ENCODE results near the gene ADAM22.
"Not testable (repeated sequence)": the region's sequence is repeated elsewhere in the genome, so short reads cannot be mapped to it uniquely, and the experiment has no call there.

ADAM22 gene

GRCh38 chr7:88111954-88112471, 178.0 kb downstream of the ADAM22 start:
- DNase-seq = no peak

GRCh38 chr7:88115258-88115796, 181.3 kb downstream of the ADAM22 start:
- no peak for DNase-seq

GRCh38 chr7:88115816-88116215, 181.8 kb downstream of the ADAM22 start:
- DNase-seq = no peak

- no peak for DNase-seq
These were observed 182.3 kb downstream of the ADAM22 start for GRCh38 chr7:88116235-88116795.

- no peak for DNase-seq
These were observed 183.3 kb downstream of the ADAM22 start for GRCh38 chr7:88117325-88117724.

- DNase-seq = no peak
These were observed 187.3 kb downstream of the ADAM22 start for GRCh38 chr7:88121335-88121734.

- no peak for DNase-seq
These were observed 193.7 kb downstream of the ADAM22 start for GRCh38 chr7:88127637-88128290.

GRCh38 chr7:88132725-88133124, 198.7 kb downstream of the ADAM22 start:
- no peak for DNase-seq

- no peak for DNase-seq
These were observed 206.9 kb downstream of the ADAM22 start for GRCh38 chr7:88140947-88141346.

- DNase-seq = no peak
These were observed 207.4 kb downstream of the ADAM22 start for GRCh38 chr7:88141479-88141878.

GRCh38 chr7:88141953-88142352, 207.9 kb downstream of the ADAM22 start:
- DNase-seq = no peak

GRCh38 chr7:88146616-88147015, 212.6 kb downstream of the ADAM22 start:
- DNase-seq = no peak

- DNase-seq = no peak
These were observed 213.3 kb downstream of the ADAM22 start for GRCh38 chr7:88147341-88147740.

GRCh38 chr7:88147949-88148348, 213.9 kb downstream of the ADAM22 start:
- no peak for DNase-seq

- DNase-seq = no peak
These were observed 216.0 kb downstream of the ADAM22 start for GRCh38 chr7:88150033-88150432.

GRCh38 chr7:88151119-88151790, 217.2 kb downstream of the ADAM22 start:
- no peak for DNase-seq

- no peak for DNase-seq
These were observed 219.3 kb downstream of the ADAM22 start for GRCh38 chr7:88153378-88153777.

GRCh38 chr7:88155756-88156155, 221.7 kb downstream of the ADAM22 start:
- DNase-seq = no peak

GRCh38 chr7:88156356-88156755, 222.3 kb downstream of the ADAM22 start:
- no peak for DNase-seq

GRCh38 chr7:88159741-88160140, 225.7 kb downstream of the ADAM22 start:
- not testable (repeated sequence) for DNase-seq

GRCh38 chr7:88165697-88166096, 231.6 kb downstream of the ADAM22 start:
- DNase-seq = no peak

- DNase-seq = no peak
These were observed 233.2 kb downstream of the ADAM22 start for GRCh38 chr7:88167223-88167622.

- no peak for DNase-seq
These were observed 233.7 kb downstream of the ADAM22 start for GRCh38 chr7:88167721-88168120.

Measured in NCI-H2081 (cell line).